IMR-90 (cell line): ENCODE data around the gene MGLL.

Experiments
- CTCF ChIP-seq: conservative IDR thresholded peaks from 2 replicates; pipeline ENCODE4 v1.5.1; 2012; ENCODE audit warnings: mild to moderate bottlenecking, low read depth, low read length, improper control_type of control experiment
- MAFK ChIP-seq: IDR thresholded peaks from 2 replicates; pipeline ENCODE4 v1.6.1; 2012; ENCODE audit warnings: low read depth, low read length, improper control_type of control experiment
- POLR2A ChIP-seq: IDR thresholded peaks from 2 replicates; pipeline ENCODE4 v1.6.1; 2012; ENCODE audit warnings: mild to moderate bottlenecking, low read depth, low read length

- TF ChIP-seq MAFK (no peak), CTCF (no peak), POLR2A (no peak)
Observed at GRCh38 chr3:127747066-127747465, 75.2 kb downstream of the MGLL start.
